SK-N-SH (cell line): ENCODE results near the gene RAD1.

Source experiments
- CHD2 ChIP-seq: fragments of 150-350 bp; IDR thresholded peaks from 2 replicates; pipeline ENCODE4 v1.6.1; 2018; ENCODE audit warnings: low read length; ENCODE audit not compliant: partially characterized antibody
- CTCF ChIP-seq: fragments of 200-600 bp; sonication (generic); IDR thresholded peaks from 2 replicates; pipeline ENCODE4 v1.6.1; 2017; ENCODE audit warnings: antibody characterized with exemption, mild to moderate bottlenecking, moderate library complexity
- EZH2phosphoT487 ChIP-seq: fragments of 200-600 bp; sonication (generic); IDR thresholded peaks from 2 replicates; pipeline ENCODE4 v1.6.1; 2017; ENCODE audit warnings: low read depth, mixed run types, mild to moderate bottlenecking, antibody characterized with exemption, moderate library complexity, borderline replicate concordance
- JUND ChIP-seq: IDR thresholded peaks from 2 replicates; pipeline ENCODE4 v1.4.0; 2012
- MXI1 ChIP-seq: IDR thresholded peaks from 2 replicates; pipeline ENCODE4 v1.6.1; 2012; ENCODE audit warnings: mild to moderate bottlenecking, low read depth, low read length, improper control_type of control experiment
- NRF1 ChIP-seq: IDR thresholded peaks from 2 replicates; pipeline ENCODE4 v1.6.1; 2012; ENCODE audit warnings: low read depth, mild to moderate bottlenecking, low read length
- RAD21 ChIP-seq: IDR thresholded peaks from 2 replicates; pipeline ENCODE4 v1.6.1; 2012; ENCODE audit warnings: mild to moderate bottlenecking, low read length
- RCOR1 ChIP-seq: fragments of 150-350 bp; IDR thresholded peaks from 2 replicates; pipeline ENCODE4 v1.6.1; 2017; ENCODE audit warnings: antibody characterized with exemption, low read length
- SIN3A ChIP-seq: IDR thresholded peaks from 2 replicates; pipeline ENCODE4 v1.6.1; 2012; ENCODE audit warnings: low read depth, mild to moderate bottlenecking, low read length, moderate library complexity, borderline replicate concordance
- USF1 ChIP-seq: IDR thresholded peaks from 2 replicates; pipeline ENCODE4 v1.4.0; 2012; ENCODE audit warnings: low read depth, borderline replicate concordance
- YY1 ChIP-seq: IDR thresholded peaks from 2 replicates; pipeline ENCODE4 v1.4.0; 2012; ENCODE audit warnings: low read depth, mild to moderate bottlenecking
- TF ChIP-seq, protein P1 (sequence below): IDR thresholded peaks from 2 replicates; pipeline ENCODE4 v1.6.1; 2012; ENCODE audit warnings: mild to moderate bottlenecking, low read depth, low read length, moderate library complexity
- TF ChIP-seq, protein P2 (sequence below): fragments of 150-350 bp; IDR thresholded peaks from 2 replicates; pipeline ENCODE4 v1.6.1; 2016; ENCODE audit warnings: mild to moderate bottlenecking, low read depth, low read length

DNA sequence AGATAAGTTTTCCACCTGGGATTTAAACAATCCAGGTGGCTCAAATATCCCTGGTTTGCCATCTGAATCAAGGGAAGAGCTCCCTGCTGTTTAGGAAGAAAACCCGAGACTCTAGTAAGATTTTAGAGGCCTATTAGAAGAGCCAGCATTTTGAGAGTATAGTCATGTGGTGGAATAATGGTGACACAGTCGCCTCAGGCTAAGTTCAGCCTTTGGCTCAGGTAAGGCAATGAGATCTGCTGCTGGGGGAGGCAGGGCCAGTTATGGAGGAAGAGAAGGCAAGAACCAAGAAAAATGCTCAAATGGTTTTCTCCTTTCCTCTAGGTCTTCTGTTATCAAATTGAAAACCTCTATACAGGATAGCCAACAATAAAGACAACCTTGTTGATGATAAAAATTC lies 16.2 kb downstream of the RAD1 start:
- TF ChIP-seq CTCF (no peak), CHD2 (no peak), MXI1 (no peak), NRF1 (no peak), USF1 (no peak), EZH2phosphoT487 (no peak), RCOR1 (no peak), RAD21 (no peak), YY1 (no peak), SIN3A (no peak), JUND (no peak)
- TF ChIP-seq, protein P1, sequence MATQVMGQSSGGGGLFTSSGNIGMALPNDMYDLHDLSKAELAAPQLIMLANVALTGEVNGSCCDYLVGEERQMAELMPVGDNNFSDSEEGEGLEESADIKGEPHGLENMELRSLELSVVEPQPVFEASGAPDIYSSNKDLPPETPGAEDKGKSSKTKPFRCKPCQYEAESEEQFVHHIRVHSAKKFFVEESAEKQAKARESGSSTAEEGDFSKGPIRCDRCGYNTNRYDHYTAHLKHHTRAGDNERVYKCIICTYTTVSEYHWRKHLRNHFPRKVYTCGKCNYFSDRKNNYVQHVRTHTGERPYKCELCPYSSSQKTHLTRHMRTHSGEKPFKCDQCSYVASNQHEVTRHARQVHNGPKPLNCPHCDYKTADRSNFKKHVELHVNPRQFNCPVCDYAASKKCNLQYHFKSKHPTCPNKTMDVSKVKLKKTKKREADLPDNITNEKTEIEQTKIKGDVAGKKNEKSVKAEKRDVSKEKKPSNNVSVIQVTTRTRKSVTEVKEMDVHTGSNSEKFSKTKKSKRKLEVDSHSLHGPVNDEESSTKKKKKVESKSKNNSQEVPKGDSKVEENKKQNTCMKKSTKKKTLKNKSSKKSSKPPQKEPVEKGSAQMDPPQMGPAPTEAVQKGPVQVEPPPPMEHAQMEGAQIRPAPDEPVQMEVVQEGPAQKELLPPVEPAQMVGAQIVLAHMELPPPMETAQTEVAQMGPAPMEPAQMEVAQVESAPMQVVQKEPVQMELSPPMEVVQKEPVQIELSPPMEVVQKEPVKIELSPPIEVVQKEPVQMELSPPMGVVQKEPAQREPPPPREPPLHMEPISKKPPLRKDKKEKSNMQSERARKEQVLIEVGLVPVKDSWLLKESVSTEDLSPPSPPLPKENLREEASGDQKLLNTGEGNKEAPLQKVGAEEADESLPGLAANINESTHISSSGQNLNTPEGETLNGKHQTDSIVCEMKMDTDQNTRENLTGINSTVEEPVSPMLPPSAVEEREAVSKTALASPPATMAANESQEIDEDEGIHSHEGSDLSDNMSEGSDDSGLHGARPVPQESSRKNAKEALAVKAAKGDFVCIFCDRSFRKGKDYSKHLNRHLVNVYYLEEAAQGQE: no peak
- TF ChIP-seq, protein P2, sequence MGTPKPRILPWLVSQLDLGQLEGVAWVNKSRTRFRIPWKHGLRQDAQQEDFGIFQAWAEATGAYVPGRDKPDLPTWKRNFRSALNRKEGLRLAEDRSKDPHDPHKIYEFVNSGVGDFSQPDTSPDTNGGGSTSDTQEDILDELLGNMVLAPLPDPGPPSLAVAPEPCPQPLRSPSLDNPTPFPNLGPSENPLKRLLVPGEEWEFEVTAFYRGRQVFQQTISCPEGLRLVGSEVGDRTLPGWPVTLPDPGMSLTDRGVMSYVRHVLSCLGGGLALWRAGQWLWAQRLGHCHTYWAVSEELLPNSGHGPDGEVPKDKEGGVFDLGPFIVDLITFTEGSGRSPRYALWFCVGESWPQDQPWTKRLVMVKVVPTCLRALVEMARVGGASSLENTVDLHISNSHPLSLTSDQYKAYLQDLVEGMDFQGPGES: no peak
